Brain microvascular endothelial cell (primary cell): ENCODE measurements around the gene CLEC18C.

Experiments used
- DNase-seq: peaks from one replicate; pipeline ENCODE4 v3.0.0-alpha.2; 2020
- H3K27ac ChIP-seq: fragments of 250-450 bp; sonication (Bioruptor Pico); 2 replicates; pipeline ENCODE4 v1.5.1; 2020; ENCODE audit warnings: mild to moderate bottlenecking, moderate library complexity
- H3K27me3 ChIP-seq: fragments of 250-450 bp; sonication (Bioruptor Pico); replicated peaks from 2 replicates; pipeline ENCODE4 v1.5.1; 2020; ENCODE audit warnings: mild to moderate bottlenecking
- H3K36me3 ChIP-seq: fragments of 250-450 bp; sonication (Bioruptor Pico); replicated peaks from 2 replicates; pipeline ENCODE4 v1.5.1; 2020; ENCODE audit warnings: mild to moderate bottlenecking
- H3K4me3 ChIP-seq: 2 replicates; pipeline ENCODE4 v1.5.1; 2011; ENCODE audit warnings: low read depth, mild to moderate bottlenecking, control low read depth, low read length, moderate library complexity
- CTCF ChIP-seq: IDR thresholded peaks from 2 replicates; pipeline ENCODE4 v1.5.1; 2011; ENCODE audit warnings: low read depth, mild to moderate bottlenecking, moderate library complexity, low read length, control low read depth, inconsistent platforms; ENCODE audit errors: missing control alignments
- in situ Hi-C: cut with HindIII; loops from 2 replicates; pipeline ENCODE4 v1.10.0; 2017; ENCODE audit warnings: low sequenced_read_pairs, low pct_ligation_motif_present

The CLEC18C gene

GRCh38 chr16:70157477-70158260, 15.9 kb upstream of the CLEC18C start:
- DNase-seq: no peak
- Histone ChIP-seq H3K27ac (no peak overlapping the region), H3K27me3 (no peaks in the 10 kb centered on the region), H3K36me3 (peaks cover 19% of the 10 kb centered on the region), H3K4me3 (no peak overlapping the region)
- in situ Hi-C loops: no loop called here
- TF ChIP-seq CTCF: no peak

- H3K27me3 ChIP-seq: no peaks in the 10 kb centered on the region
- in situ Hi-C loops: no loop called here
- H3K27ac ChIP-seq: no peak overlapping the region
- H3K36me3 ChIP-seq: peaks cover 11% of the 10 kb centered on the region
- no peak for DNase-seq
- TF ChIP-seq CTCF: peak; percentile 16
- H3K4me3 ChIP-seq: no peak overlapping the region
These were observed 15.2 kb upstream of the CLEC18C start for GRCh38 chr16:70158261-70158939.

- no peak for DNase-seq
- TF ChIP-seq CTCF: no peak
- Histone ChIP-seq H3K27me3 (no peaks in the 10 kb centered on the region), H3K4me3 (no peak overlapping the region), H3K36me3 (peaks cover 8% of the 10 kb centered on the region), H3K27ac (no peak overlapping the region)
- in situ Hi-C loops: no loop called here
These were observed 13.9 kb upstream of the CLEC18C start for GRCh38 chr16:70159355-70160348.

GRCh38 chr16:70160388-70160787, 13.2 kb upstream of the CLEC18C start:
- in situ Hi-C loops: no loop called here
- no peak for DNase-seq
- Histone ChIP-seq H3K27ac (no peak overlapping the region), H3K36me3 (peaks cover 7% of the 10 kb centered on the region), H3K4me3 (no peak overlapping the region), H3K27me3 (no peaks in the 10 kb centered on the region)
- TF ChIP-seq CTCF: no peak

GRCh38 chr16:70160821-70161220, 12.8 kb upstream of the CLEC18C start:
- in situ Hi-C loops: no loop called here
- no peak for DNase-seq
- H3K27ac ChIP-seq: no peak overlapping the region
- no peak for TF ChIP-seq CTCF
- H3K36me3 ChIP-seq: peaks cover 7% of the 10 kb centered on the region
- no peak overlapping the region for H3K4me3 ChIP-seq
- no peaks in the 10 kb centered on the region for H3K27me3 ChIP-seq
